ENCODE results near the gene CACNA1C. TPM values are rescaled to one million over a fixed set of nuclear protein-coding genes. Genes with fewer than 3 reads are reported as not detected.

CACNA1C gene
- total and polyA plus RNA-seq, 10 of the 15 experiments (the other 5 are each of a cell fraction or from before 2014, with no cell fraction given), result under 0.01 to 0.15 (median 0.09) TPM; not detected in 5

- in situ Hi-C loops (cut with MboI), result no loop called here
- FAIRE-seq, result no peak
- SMC1A ChIA-PET (ENCODE audit: uncharacterized antibody, unreplicated experiment), result no interaction called here
- TF ChIP-seq GATAD2B (conservative IDR thresholded peaks at IDR 0.05; ENCODE audit: low read depth), result no peak
- TF ChIP-seq JUNB (IDR thresholded peaks at IDR 0.05), result no peak
- no peak for TF ChIP-seq NR2C2 (IDR thresholded peaks at IDR 0.05; ENCODE audit: borderline replicate concordance, control insufficient read depth, insufficient read length, low read depth)
- no peak for TF ChIP-seq ZBED1 (IDR thresholded peaks at IDR 0.05; ENCODE audit: borderline replicate concordance)
- TF ChIP-seq JUND (IDR thresholded peaks at IDR 0.05; ENCODE audit: low read depth, low read length), result no peak
- no peak for TF ChIP-seq POLR2AphosphoS5 (IDR thresholded peaks at IDR 0.05; ENCODE audit: low read length)
- TF ChIP-seq MEF2A (IDR thresholded peaks at IDR 0.05; ENCODE audit: insufficient read depth, low read depth, low read length), result no peak
- no peak for TF ChIP-seq PAX8 (IDR thresholded peaks at IDR 0.05)
- TF ChIP-seq CBX5 (IDR thresholded peaks at IDR 0.05; ENCODE audit: low read depth), result no peak
- TF ChIP-seq ZBTB11 (CRISPR knock-in tag; IDR thresholded peaks at IDR 0.05), result no peak
- no peak for TF ChIP-seq SUPT20H (IDR thresholded peaks at IDR 0.05; ENCODE audit: borderline replicate concordance, control insufficient read depth, low read depth, low read length)
- no peak for TF ChIP-seq E2F8 (IDR thresholded peaks at IDR 0.05; ENCODE audit: low read depth, partially characterized antibody)
- no peak for TF ChIP-seq SMC3 (IDR thresholded peaks at IDR 0.05; ENCODE audit: borderline replicate concordance, low read length)
- TF ChIP-seq RAD21 (IDR thresholded peaks at IDR 0.05; ENCODE audit: insufficient read depth, low read depth, low read length), result no peak
- no peak for TF ChIP-seq CHD4 (IDR thresholded peaks at IDR 0.05)
- no peak for TF ChIP-seq MXI1 (IDR thresholded peaks at IDR 0.05; ENCODE audit: low read depth, low read length)
- no peak for TF ChIP-seq RELB (IDR thresholded peaks at IDR 0.05; ENCODE audit: low read depth)
- TF ChIP-seq TARDBP (IDR thresholded peaks at IDR 0.05; ENCODE audit: borderline replicate concordance), result no peak
Measured at GRCh38 chr12:2634471-2634870, 581.7 kb downstream of the CACNA1C start.

More at GRCh38 chr12:2634471-2634870, 581.7 kb downstream of the CACNA1C start:
- no peaks in the 10 kb centered on the region for H3K36me3 ChIP-seq (ENCODE audit: control insufficient read depth in 2 of 2, insufficient read depth in 2 of 2, low read length in 1 of 2)
- intact Hi-C loops (cut with micrococcal nuclease; ENCODE audit: unreplicated experiment), result no loop called here
- no peaks in the 10 kb centered on the region; the same call in 1 of the 2 replicates for H4K20me1 ChIP-seq (ENCODE audit: control insufficient read depth, insufficient read depth)
- no peaks in the 10 kb centered on the region for H3K4me1 ChIP-seq (ENCODE audit: control insufficient read depth, insufficient read depth, low read length)
- CTCF ChIA-PET, result no interaction called here
- H2AFZ ChIP-seq (ENCODE audit: control insufficient read depth, low read depth, low read length), result no peak overlapping the region
- H3K4me3 ChIP-seq, result no peak overlapping the region
- H3K27ac ChIP-seq (ENCODE audit: control insufficient read depth, insufficient read depth), result no peak overlapping the region
- RAD21 ChIA-PET (ENCODE audit: unreplicated experiment), result no interaction called here
- H3K79me2 ChIP-seq (ENCODE audit: control insufficient read depth, insufficient read depth, low read length), result no peaks in the 10 kb centered on the region
- no TSS peak for BruUV-seq (replicated peaks)
- H3K4me2 ChIP-seq (ENCODE audit: control insufficient read depth, insufficient read depth), result no peak overlapping the region
- POLR2A ChIA-PET, result interaction anchor here (0.6 kb wide), 1 partner anchor 313 kb away, joined by 5 read pairs; no protein-coding TSS in a partner anchor
- no peak overlapping the region for H3K9ac ChIP-seq (ENCODE audit: control insufficient read depth, insufficient read depth, low read length)
- H3K9me3 ChIP-seq (replicated peaks; ENCODE audit: control insufficient read depth, insufficient read depth, low read length), result no peaks in the 10 kb centered on the region
- ATAC-seq (no peak), DNase-seq (ENCODE audit: low read depth, low spot score) (no peak)
- H3K27me3 ChIP-seq (replicated peaks in 1 of 2; ENCODE audit: control insufficient read depth in 2 of 2, insufficient read depth in 2 of 2, low read length in 1 of 2), result peaks cover 0 to 6% of the 10 kb centered on the region in 2 experiments; a peak in 3 of 4 replicates
- WGBS (ENCODE audit: insufficient coverage, insufficient replicate concordance, low lambda C conversion rate, missing lambda C conversion rate), result 33% methylated on average over 1 of the region's 2 CpGs

All from GM12878 (cell line).